Stomach (tissue), 4 donors: Measurements from ENCODE around the gene SAP30L.

Experiments used
- POLR2A ChIP-seq, 4 donors: fragments of 450-650 bp; IDR thresholded peaks; one replicate each; pipeline ENCODE4 v1.6.1; 2016; ENCODE audit warnings: antibody characterized with exemption in 4 of 4, control low read depth in 2 of 4, mild to moderate bottlenecking in 1 of 4, moderate library complexity in 1 of 4
- POLR2AphosphoS5 ChIP-seq, 3 donors: sonication (generic); formaldehyde crosslinking; IDR thresholded peaks; one replicate each; pipeline ENCODE4 v1.6.1; 2016; ENCODE audit warnings: antibody characterized with exemption in 3 of 3

- TF ChIP-seq POLR2A (IDR thresholded peaks at IDR 0.05) (no peak), POLR2AphosphoS5 (IDR thresholded peaks at IDR 0.05) (no peak)
Observed at GRCh38 chr5:154474396-154475334, 28.9 kb downstream of the SAP30L start.
